22Rv1 (cell line): ENCODE results near the gene TMTC1.

ENCODE experiments used
- H3K27ac ChIP-seq: fragments of 450-650 bp; 2 replicates; pipeline ENCODE4 v1.5.1; 2017
- CTCF ChIP-seq: fragments of 450-650 bp; IDR thresholded peaks from 2 replicates; pipeline ENCODE4 v1.5.1; 2017; ENCODE audit warnings: mild to moderate bottlenecking
- ZFX ChIP-seq: fragments of 450-650 bp; IDR thresholded peaks from 2 replicates; pipeline ENCODE4 v1.6.1; 2017; ENCODE audit warnings: antibody characterized with exemption, borderline replicate concordance

The TMTC1 gene

GRCh38 chr12:29733060-29733459 is 50.7 kb downstream of the TMTC1 start:
- peak overlapping the region; percentile 0; the same call in 1 of the 2 replicates for H3K27ac ChIP-seq
- TF ChIP-seq ZFX: no peak
- no peak for TF ChIP-seq CTCF

- TF ChIP-seq CTCF (no peak), ZFX (no peak)
- 0 out of 2 replicates have a peak overlapping the region, but pooled peaks have one; percentile 0 for H3K27ac ChIP-seq
Measured at GRCh38 chr12:29732593-29732992, 51.1 kb downstream of the TMTC1 start.

DNA sequence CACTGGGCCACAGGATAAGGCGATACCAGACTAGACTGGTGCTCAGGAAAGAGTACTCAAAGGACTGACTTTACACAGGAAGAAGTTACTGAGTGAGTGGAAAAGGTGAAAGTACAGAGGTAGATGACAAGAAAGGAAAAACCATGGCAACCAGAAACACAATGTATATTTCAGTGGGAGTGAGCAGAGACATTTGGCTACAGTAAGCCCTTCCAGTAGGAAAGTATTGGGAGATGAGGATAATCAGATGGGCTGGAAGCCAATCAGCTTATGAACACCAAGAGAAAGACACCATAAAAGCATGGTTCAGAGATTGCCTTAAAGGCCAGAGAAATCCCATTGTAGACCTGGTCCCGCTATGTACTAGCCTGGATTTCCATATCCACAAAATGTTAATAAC is 51.6 kb downstream of the TMTC1 start:
- no peak overlapping the region for H3K27ac ChIP-seq
- TF ChIP-seq CTCF (no peak), ZFX (no peak)

- H3K27ac ChIP-seq: no peak overlapping the region
- TF ChIP-seq CTCF (no peak), ZFX (no peak)
Measured at GRCh38 chr12:29731591-29731990, 52.2 kb downstream of the TMTC1 start.

DNA sequence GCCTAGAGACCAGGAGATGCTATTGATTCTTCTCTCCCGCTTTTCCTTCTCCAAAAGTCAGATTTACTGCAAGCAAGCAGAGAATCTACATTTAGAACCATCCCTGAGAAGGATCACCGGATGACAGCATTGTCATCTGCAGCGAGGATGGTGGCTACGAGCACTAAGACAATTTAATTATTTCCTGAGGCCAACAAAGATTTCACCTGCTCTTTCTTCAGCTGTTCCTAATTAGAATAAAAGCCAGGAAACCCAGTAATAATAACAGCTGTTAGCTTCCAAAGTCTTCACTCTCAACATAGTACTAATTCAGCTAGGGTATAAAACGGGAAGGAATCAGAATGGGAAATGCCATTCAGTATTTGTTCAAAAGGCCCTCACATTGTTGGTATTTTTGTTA is 53.3 kb downstream of the TMTC1 start:
- H3K27ac ChIP-seq: no peak overlapping the region
- TF ChIP-seq ZFX (no peak), CTCF (no peak)

- TF ChIP-seq CTCF: no peak
- TF ChIP-seq ZFX: no peak
- H3K27ac ChIP-seq: no peak overlapping the region
Measured at GRCh38 chr12:29728030-29728429, 55.7 kb downstream of the TMTC1 start.

GRCh38 chr12:29726741-29727348 is 56.9 kb downstream of the TMTC1 start:
- no peak for TF ChIP-seq ZFX
- TF ChIP-seq CTCF: no peak
- H3K27ac ChIP-seq: peak overlapping the region; percentile 73
